ENCODE data around the gene MYEF2.

Gene MYEF2

GRCh38 chr15:48090115-48090514, 88.0 kb downstream of the MYEF2 start:
- Mint-ChIP-seq H3K4me3 (no peak overlapping the region), H3K4me1 (ENCODE audit: low read depth) (no peaks in the 10 kb centered on the region), H3K9me3 (no peaks in the 10 kb centered on the region), H3K36me3 (ENCODE audit: low read depth) (no peaks in the 10 kb centered on the region), H3K27ac (no peak overlapping the region), H3K27me3 (ENCODE audit: low read depth) (no peaks in the 10 kb centered on the region)
- no peak for DNase-seq (ENCODE audit: low spot score)

DNA sequence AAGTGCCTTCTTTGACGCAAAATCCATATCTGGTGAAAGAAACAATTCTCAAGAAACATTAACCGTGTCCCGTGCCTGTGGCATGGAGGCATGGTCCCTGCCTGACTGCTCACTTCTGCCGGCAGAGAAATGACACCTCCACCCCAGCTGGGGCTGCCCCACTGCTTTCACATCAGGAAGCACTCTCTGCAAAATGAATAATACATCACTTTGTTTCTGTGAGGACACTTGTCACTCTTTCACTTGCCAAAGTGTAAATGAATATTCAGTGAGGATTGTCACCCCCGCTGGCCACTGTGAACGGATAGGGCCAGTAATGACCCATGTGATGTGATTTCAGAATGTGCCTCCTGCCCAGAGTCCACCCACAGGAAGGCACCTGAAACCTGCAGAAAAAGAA, 88.4 kb downstream of the MYEF2 start:
- no peak for DNase-seq (ENCODE audit: low spot score)
- H3K4me1 Mint-ChIP-seq (ENCODE audit: low read depth): no peaks in the 10 kb centered on the region
- no peak overlapping the region for H3K27ac Mint-ChIP-seq
- no peaks in the 10 kb centered on the region for H3K9me3 Mint-ChIP-seq
- H3K4me3 Mint-ChIP-seq: no peak overlapping the region
- no peaks in the 10 kb centered on the region for H3K27me3 Mint-ChIP-seq (ENCODE audit: low read depth)
- no peaks in the 10 kb centered on the region for H3K36me3 Mint-ChIP-seq (ENCODE audit: low read depth)

DNA sequence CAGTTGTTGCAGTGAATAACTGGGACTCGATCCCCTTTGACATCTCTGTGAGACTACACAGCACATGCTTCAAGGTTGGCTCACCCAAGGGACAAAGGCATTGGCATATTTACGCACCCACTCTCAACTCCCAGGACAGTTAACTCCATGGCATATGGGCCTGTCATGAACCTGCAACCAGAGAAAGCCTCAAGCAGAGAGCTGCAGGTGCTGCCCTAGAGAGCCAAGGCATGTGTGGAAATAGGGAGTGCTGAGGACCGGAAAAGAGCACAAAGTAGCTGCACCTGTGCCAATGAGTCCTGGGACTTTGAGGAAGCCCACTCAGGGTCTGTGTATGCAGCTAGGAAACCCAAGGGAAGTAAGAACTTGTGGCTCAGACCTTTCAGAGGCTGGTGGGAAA, 90.3 kb downstream of the MYEF2 start:
- H3K4me1 Mint-ChIP-seq (ENCODE audit: low read depth): no peaks in the 10 kb centered on the region
- H3K36me3 Mint-ChIP-seq (ENCODE audit: low read depth): no peaks in the 10 kb centered on the region
- H3K27me3 Mint-ChIP-seq (ENCODE audit: low read depth): peaks cover 4% of the 10 kb centered on the region
- no peaks in the 10 kb centered on the region for H3K9me3 Mint-ChIP-seq
- H3K4me3 Mint-ChIP-seq: no peak overlapping the region
- no peak overlapping the region for H3K27ac Mint-ChIP-seq
- no peak for DNase-seq (ENCODE audit: low spot score)

- no peak for DNase-seq (ENCODE audit: low spot score)
- H3K9me3 Mint-ChIP-seq: no peaks in the 10 kb centered on the region
- H3K36me3 Mint-ChIP-seq (ENCODE audit: low read depth): no peaks in the 10 kb centered on the region
- H3K4me1 Mint-ChIP-seq (ENCODE audit: low read depth): no peaks in the 10 kb centered on the region
- H3K27ac Mint-ChIP-seq: no peak overlapping the region
- peaks cover 8% of the 10 kb centered on the region for H3K27me3 Mint-ChIP-seq (ENCODE audit: low read depth)
- H3K4me3 Mint-ChIP-seq: no peak overlapping the region
These were observed 91.5 kb downstream of the MYEF2 start for GRCh38 chr15:48086576-48086975.

DNA sequence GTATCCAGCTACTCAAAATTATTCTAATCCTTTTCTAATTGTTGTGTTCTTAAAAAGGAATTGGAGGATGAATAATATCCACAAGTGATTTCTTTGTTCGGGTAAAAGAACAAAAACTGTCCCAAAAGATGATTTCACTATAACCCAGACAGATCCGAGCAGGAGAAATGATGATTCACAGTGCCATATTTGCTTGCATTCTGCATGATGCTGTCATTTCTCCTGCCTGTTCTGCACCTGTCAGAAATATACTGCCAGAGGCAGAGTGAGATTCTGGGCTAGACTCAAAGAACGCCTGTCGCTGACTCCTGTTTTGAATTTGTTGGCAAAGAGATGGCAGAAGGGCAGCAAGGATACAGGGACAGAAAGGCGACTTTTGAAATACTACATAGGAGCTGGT, 92.0 kb downstream of the MYEF2 start:
- H3K4me1 Mint-ChIP-seq (ENCODE audit: low read depth): no peaks in the 10 kb centered on the region
- no peak for DNase-seq (ENCODE audit: low spot score)

GRCh38 chr15:48085591-48085930, 92.5 kb downstream of the MYEF2 start:
- Mint-ChIP-seq H3K4me3 (no peak overlapping the region), H3K36me3 (ENCODE audit: low read depth) (no peaks in the 10 kb centered on the region), H3K27me3 (ENCODE audit: low read depth) (peaks cover 8% of the 10 kb centered on the region), H3K9me3 (no peaks in the 10 kb centered on the region), H3K27ac (no peak overlapping the region), H3K4me1 (ENCODE audit: low read depth) (no peaks in the 10 kb centered on the region)
- DNase-seq (ENCODE audit: low spot score): no peak

More for the DNA sequence above, 92.0 kb downstream of the MYEF2 start:
- no peak overlapping the region for H3K27ac Mint-ChIP-seq
- H3K4me3 Mint-ChIP-seq: no peak overlapping the region
- H3K9me3 Mint-ChIP-seq: no peaks in the 10 kb centered on the region
- peaks cover 8% of the 10 kb centered on the region for H3K27me3 Mint-ChIP-seq (ENCODE audit: low read depth)
- H3K36me3 Mint-ChIP-seq (ENCODE audit: low read depth): no peaks in the 10 kb centered on the region

DNA sequence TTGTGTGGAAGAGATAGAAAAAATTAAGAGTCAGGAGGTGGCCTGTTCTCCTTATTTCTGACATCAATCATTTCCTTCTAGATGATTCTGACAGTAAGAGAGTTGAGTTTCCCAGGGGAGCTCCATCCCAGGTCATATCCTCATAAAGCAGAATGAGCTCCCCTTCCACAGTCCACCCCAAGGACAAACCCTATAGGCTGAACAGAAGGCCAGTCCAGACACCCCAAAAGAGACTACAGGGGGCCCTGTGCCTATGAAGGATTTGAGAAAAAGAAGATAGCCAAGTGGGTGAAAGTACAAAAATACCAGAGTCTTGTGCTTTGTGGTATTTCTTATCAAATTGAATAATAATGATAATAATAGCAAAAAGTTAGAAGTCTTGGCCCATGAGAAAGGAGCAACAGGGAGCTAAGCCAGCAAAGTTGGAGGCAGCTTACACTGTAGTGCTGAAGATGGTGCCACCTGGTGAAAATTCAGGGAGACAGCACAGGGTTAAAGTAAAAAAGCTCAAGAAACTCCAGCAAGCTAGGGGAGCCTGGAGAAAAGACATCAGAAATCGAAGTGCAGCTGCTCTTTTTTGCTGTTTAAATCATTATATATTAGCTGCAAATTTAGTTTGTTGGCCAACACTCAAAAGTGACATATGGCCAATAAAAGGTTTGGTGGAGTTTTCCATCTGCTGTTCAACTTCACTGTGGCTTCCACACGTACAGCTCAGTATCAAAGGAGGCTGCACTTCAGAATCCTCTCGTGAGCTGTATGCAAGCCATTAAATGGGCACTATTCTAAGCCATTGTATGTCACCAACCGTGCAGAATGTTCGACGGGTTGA, 93.1 kb downstream of the MYEF2 start:
- Mint-ChIP-seq H3K27me3 (ENCODE audit: low read depth) (peaks cover 8% of the 10 kb centered on the region), H3K9me3 (no peaks in the 10 kb centered on the region), H3K4me1 (ENCODE audit: low read depth) (no peaks in the 10 kb centered on the region), H3K27ac (no peak overlapping the region), H3K4me3 (no peak overlapping the region), H3K36me3 (ENCODE audit: low read depth) (no peaks in the 10 kb centered on the region)
- no peak for DNase-seq (ENCODE audit: low spot score)

Data from T-helper 2 cell treated with Interferon-gamma antibody and Interleukin-4, amounts not matched to agents 5 μg/mL and 100 μg/mL, for 36 hours (primary cell).